ENCODE data around the gene NSMF.

DNA sequence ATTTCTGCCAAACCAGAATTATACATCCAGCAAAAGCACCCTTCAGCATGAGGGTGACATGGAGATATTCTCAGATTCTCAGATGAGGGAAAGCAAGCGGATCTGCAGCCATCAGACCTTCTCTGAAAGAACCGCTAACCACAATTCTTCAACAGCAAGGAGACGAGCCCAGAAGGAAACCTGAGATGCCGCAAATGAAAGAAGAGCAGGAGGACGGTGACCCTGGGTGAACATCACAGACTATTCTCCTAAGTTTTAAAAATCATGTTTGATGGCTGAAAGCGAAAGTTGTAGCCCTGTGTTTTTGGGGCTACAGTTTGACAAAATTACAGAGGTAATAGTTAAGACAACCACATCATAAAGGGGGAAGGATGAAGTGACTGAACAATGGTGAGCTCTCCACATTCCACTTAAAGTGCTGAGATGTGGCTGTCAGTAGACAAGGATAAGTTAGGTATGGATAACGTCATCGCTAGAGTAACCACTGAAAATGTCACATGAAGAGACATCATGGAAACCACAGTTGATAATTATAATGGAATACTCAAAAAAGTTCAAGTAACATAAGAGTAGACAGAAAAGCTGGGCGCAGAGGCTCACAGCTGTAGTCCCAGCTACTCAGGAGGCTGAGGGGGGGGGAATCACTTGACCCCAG lies 31.5 kb upstream of the NSMF start:
- TF ChIP-seq EZH2 (IDR thresholded peaks at IDR 0.05; ENCODE audit: borderline replicate concordance, low read length) = no peak
- TF ChIP-seq, protein P1, sequence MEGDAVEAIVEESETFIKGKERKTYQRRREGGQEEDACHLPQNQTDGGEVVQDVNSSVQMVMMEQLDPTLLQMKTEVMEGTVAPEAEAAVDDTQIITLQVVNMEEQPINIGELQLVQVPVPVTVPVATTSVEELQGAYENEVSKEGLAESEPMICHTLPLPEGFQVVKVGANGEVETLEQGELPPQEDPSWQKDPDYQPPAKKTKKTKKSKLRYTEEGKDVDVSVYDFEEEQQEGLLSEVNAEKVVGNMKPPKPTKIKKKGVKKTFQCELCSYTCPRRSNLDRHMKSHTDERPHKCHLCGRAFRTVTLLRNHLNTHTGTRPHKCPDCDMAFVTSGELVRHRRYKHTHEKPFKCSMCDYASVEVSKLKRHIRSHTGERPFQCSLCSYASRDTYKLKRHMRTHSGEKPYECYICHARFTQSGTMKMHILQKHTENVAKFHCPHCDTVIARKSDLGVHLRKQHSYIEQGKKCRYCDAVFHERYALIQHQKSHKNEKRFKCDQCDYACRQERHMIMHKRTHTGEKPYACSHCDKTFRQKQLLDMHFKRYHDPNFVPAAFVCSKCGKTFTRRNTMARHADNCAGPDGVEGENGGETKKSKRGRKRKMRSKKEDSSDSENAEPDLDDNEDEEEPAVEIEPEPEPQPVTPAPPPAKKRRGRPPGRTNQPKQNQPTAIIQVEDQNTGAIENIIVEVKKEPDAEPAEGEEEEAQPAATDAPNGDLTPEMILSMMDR (conservative IDR thresholded peaks at IDR 0.05 in 1 of 2, IDR thresholded peaks at IDR 0.05 in 1 of 2; ENCODE audit: extremely low read depth in 1 of 2, insufficient read depth in 1 of 2, low read depth in 1 of 2, low read length in 2 of 2) = no peak

All from mammary epithelial cell (primary cell).